HEK293T (cell line): ENCODE data around the gene FGGY.

Experiments
- CTCF ChIA-PET: fragments of 350-600 bp; formaldehyde crosslinking; extraction: SDS; loops from one replicate; lab custom pipeline; 2021; ENCODE audit warnings: antibody characterized with exemption, inconsistent platforms; lab: Yijun Ruan, JAX
- POLR2A ChIA-PET: fragments of 350-600 bp; formaldehyde crosslinking; extraction: SDS; loops from one replicate; lab custom pipeline; 2020; ENCODE audit warnings: antibody characterized with exemption, inconsistent platforms; lab: Yijun Ruan, JAX
- DNase-seq: peaks from one replicate; pipeline ENCODE4 v3.0.0; 2012; ENCODE audit warnings: mixed read lengths; ENCODE audit errors: extremely low spot score
- ARNT ChIP-seq: fragments of 450-650 bp; IDR thresholded peaks from 2 replicates; pipeline ENCODE4 v1.6.1; 2017; ENCODE audit warnings: mild to moderate bottlenecking
- BHLHE40 ChIP-seq: fragments of 450-650 bp; IDR thresholded peaks from 2 replicates; pipeline ENCODE4 v1.6.1; 2016; ENCODE audit warnings: mild to moderate bottlenecking, moderate library complexity, borderline replicate concordance
- CTBP1 ChIP-seq: fragments of 450-650 bp; IDR thresholded peaks from 2 replicates; pipeline ENCODE4 v1.6.1; 2016; ENCODE audit warnings: borderline replicate concordance
- ELF4 ChIP-seq: fragments of 450-650 bp; IDR thresholded peaks from 2 replicates; pipeline ENCODE4 v1.6.1; 2017; ENCODE audit warnings: antibody characterized with exemption
- FOXA1 ChIP-seq: fragments of 450-650 bp; IDR thresholded peaks from 2 replicates; pipeline ENCODE4 v1.6.1; 2016; ENCODE audit warnings: mild to moderate bottlenecking
- FOXK2 ChIP-seq: fragments of 450-650 bp; IDR thresholded peaks from 2 replicates; pipeline ENCODE4 v1.6.1; 2016; ENCODE audit warnings: mild to moderate bottlenecking
- FOXM1 ChIP-seq: fragments of 450-650 bp; IDR thresholded peaks from 2 replicates; pipeline ENCODE4 v1.6.1; 2017; ENCODE audit warnings: mild to moderate bottlenecking, borderline replicate concordance
- HDGF ChIP-seq: fragments of 450-650 bp; IDR thresholded peaks from 2 replicates; pipeline ENCODE4 v1.6.1; 2017; ENCODE audit warnings: antibody characterized with exemption, borderline replicate concordance
- L3MBTL2 ChIP-seq: fragments of 450-650 bp; conservative IDR thresholded peaks from 2 replicates; pipeline ENCODE4 v1.6.1; 2016; ENCODE audit warnings: mild to moderate bottlenecking
- LEF1 ChIP-seq: fragments of 450-650 bp; IDR thresholded peaks from 2 replicates; pipeline ENCODE4 v1.6.1; 2017; ENCODE audit warnings: mild to moderate bottlenecking, borderline replicate concordance
- NFRKB ChIP-seq: fragments of 450-650 bp; IDR thresholded peaks from 2 replicates; pipeline ENCODE4 v1.6.1; 2016; ENCODE audit warnings: mild to moderate bottlenecking, moderate library complexity
- SP1 ChIP-seq: fragments of 450-650 bp; IDR thresholded peaks from 2 replicates; pipeline ENCODE4 v1.6.1; 2017
- SUZ12 ChIP-seq: fragments of 450-650 bp; IDR thresholded peaks from 2 replicates; pipeline ENCODE4 v1.6.1; 2016; ENCODE audit warnings: mild to moderate bottlenecking
- TARDBP ChIP-seq: fragments of 450-650 bp; IDR thresholded peaks from 2 replicates; pipeline ENCODE4 v1.6.1; 2016
- ZNF384 ChIP-seq: fragments of 450-650 bp; IDR thresholded peaks from 2 replicates; pipeline ENCODE4 v1.6.1; 2016
- TF ChIP-seq, protein P1 (sequence below): fragments of 450-650 bp; IDR thresholded peaks from 2 replicates; pipeline ENCODE4 v1.6.1; 2016

Gene FGGY

DNA sequence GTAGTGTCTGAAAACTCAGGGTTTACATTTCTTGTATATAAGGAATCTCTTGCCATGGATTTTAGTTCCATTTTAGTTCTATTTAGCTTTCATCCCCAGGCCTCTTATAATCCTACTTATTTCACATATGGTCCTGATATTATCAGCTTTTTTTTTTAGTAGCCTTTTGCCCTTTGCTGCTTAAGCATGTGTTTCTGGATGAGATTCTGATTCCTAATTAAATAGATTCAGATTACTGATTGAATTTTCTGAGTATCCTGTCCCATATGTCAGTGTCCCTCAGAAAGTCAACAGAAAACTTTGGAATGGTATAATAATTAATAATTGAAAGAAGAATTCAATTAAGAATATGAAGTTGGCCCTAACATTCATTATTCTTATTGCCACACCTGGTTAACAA lies 383.1 kb downstream of the FGGY start:
- CTCF ChIA-PET, result no interaction called here
- TF ChIP-seq SP1, result no peak
- no peak for TF ChIP-seq NFRKB
- TF ChIP-seq BHLHE40, result no peak
- no peak for TF ChIP-seq ELF4
- DNase-seq, result no peak

GRCh38 chr1:59682396-59683080 lies 385.6 kb downstream of the FGGY start:
- no peak for TF ChIP-seq ELF4
- POLR2A ChIA-PET, result interaction anchor here (0.8 to 1.1 kb wide), 2 partner anchors 132 to 901 kb away, joined by 3 read pairs; partner anchors contain the start of gene HOOK1
- CTCF ChIA-PET, result no interaction called here

More for the DNA sequence above, 383.1 kb downstream of the FGGY start:
- POLR2A ChIA-PET, result no interaction called here

GRCh38 chr1:59683197-59683596 lies 386.3 kb downstream of the FGGY start:
- no peak for TF ChIP-seq ARNT
- no peak for TF ChIP-seq FOXK2
- TF ChIP-seq L3MBTL2, result no peak
- TF ChIP-seq BHLHE40, result no peak
- no peak for TF ChIP-seq LEF1
- no peak for TF ChIP-seq TARDBP
- TF ChIP-seq FOXA1, result no peak
- no peak for TF ChIP-seq ZNF384
- no peak for TF ChIP-seq CTBP1
- TF ChIP-seq ELF4, result no peak
- CTCF ChIA-PET, result no interaction called here
- POLR2A ChIA-PET, result interaction anchor here (1.1 kb wide), 1 partner anchor 131 kb away, joined by 3 read pairs; the partner anchor contains the start of gene HOOK1
- DNase-seq, result no peak

More at GRCh38 chr1:59682396-59683080, 385.6 kb downstream of the FGGY start:
- DNase-seq, result no peak

- no peak for DNase-seq
- CTCF ChIA-PET, result no interaction called here
- POLR2A ChIA-PET, result no interaction called here
- no peak for TF ChIP-seq HDGF
- no peak for TF ChIP-seq ELF4
- TF ChIP-seq CTBP1, result no peak
- TF ChIP-seq SP1, result no peak
- no peak for TF ChIP-seq ARNT
- no peak for TF ChIP-seq FOXA1
- TF ChIP-seq FOXM1, result no peak
- no peak for TF ChIP-seq FOXK2
- TF ChIP-seq L3MBTL2, result no peak
- no peak for TF ChIP-seq TARDBP
- no peak for TF ChIP-seq ZNF384
- no peak for TF ChIP-seq NFRKB
- no peak for TF ChIP-seq BHLHE40
- no peak for TF ChIP-seq LEF1
- no peak for TF ChIP-seq SUZ12
- TF ChIP-seq, protein P1, sequence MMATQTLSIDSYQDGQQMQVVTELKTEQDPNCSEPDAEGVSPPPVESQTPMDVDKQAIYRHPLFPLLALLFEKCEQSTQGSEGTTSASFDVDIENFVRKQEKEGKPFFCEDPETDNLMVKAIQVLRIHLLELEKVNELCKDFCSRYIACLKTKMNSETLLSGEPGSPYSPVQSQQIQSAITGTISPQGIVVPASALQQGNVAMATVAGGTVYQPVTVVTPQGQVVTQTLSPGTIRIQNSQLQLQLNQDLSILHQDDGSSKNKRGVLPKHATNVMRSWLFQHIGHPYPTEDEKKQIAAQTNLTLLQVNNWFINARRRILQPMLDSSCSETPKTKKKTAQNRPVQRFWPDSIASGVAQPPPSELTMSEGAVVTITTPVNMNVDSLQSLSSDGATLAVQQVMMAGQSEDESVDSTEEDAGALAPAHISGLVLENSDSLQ, result no peak
Measured at GRCh38 chr1:59684698-59685097, 387.8 kb downstream of the FGGY start.

DNA sequence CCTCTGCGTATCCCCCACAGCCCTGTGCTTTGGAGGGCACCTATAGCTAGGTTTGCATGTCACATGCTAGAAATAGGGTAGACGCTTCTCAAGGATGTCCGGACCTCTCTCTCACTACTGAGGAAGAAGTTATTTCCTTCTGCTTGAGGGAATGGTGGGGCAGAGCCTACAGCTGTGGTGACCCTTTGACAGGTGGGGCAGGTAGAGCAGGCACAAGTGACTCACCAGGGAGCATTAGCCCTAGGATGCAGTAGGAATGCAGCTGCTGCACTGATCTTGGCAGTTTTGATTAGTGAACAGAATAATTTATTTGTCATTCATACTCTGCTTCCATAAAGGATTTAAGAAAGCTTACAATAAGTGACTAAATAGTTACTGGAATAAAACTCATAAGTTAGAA lies 388.2 kb downstream of the FGGY start:
- POLR2A ChIA-PET, result no interaction called here
- DNase-seq, result no peak
- CTCF ChIA-PET, result no interaction called here
- TF ChIP-seq LEF1, result no peak
- no peak for TF ChIP-seq ZNF384

DNA sequence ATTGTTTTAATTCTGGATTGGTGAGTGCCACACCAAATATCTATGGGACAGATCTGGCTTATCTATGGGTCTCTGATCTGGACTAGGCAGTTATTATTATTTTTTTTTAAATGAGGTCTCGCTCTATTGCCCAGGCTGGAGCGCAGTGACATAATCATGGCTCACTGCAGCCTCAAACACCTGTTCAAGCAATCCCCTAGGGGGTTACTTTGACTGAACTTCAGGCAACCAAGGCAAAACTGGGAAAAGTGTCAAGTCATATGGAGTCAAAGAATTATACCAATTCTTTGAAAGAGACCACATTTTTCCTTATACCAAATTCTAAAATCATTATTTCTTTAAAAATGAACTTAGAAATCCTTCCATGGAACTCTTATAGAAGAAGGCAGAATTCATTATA lies 388.8 kb downstream of the FGGY start:
- CTCF ChIA-PET, result no interaction called here
- no peak for TF ChIP-seq CTBP1
- TF ChIP-seq BHLHE40, result no peak
- no peak for TF ChIP-seq L3MBTL2
- TF ChIP-seq ELF4, result no peak
- DNase-seq, result no peak
- POLR2A ChIA-PET, result no interaction called here

GRCh38 chr1:59686170-59686569 lies 389.3 kb downstream of the FGGY start:
- TF ChIP-seq FOXA1 (no peak), FOXM1 (no peak), SP1 (no peak), FOXK2 (no peak), CTBP1 (no peak), ARNT (no peak), BHLHE40 (no peak), L3MBTL2 (no peak), ZNF384 (no peak), ELF4 (no peak), NFRKB (no peak), LEF1 (no peak), TARDBP (no peak), HDGF (no peak), SUZ12 (no peak)
- TF ChIP-seq, protein P1, result no peak
- POLR2A ChIA-PET, result no interaction called here
- CTCF ChIA-PET, result no interaction called here
- DNase-seq, result no peak
